ENCODE results near the gene PPP2R3A.
"Not testable (repeated sequence)": the region's sequence is repeated elsewhere in the genome, so short reads cannot be mapped to it uniquely, and the experiment has no call there.

The PPP2R3A gene, protein sequence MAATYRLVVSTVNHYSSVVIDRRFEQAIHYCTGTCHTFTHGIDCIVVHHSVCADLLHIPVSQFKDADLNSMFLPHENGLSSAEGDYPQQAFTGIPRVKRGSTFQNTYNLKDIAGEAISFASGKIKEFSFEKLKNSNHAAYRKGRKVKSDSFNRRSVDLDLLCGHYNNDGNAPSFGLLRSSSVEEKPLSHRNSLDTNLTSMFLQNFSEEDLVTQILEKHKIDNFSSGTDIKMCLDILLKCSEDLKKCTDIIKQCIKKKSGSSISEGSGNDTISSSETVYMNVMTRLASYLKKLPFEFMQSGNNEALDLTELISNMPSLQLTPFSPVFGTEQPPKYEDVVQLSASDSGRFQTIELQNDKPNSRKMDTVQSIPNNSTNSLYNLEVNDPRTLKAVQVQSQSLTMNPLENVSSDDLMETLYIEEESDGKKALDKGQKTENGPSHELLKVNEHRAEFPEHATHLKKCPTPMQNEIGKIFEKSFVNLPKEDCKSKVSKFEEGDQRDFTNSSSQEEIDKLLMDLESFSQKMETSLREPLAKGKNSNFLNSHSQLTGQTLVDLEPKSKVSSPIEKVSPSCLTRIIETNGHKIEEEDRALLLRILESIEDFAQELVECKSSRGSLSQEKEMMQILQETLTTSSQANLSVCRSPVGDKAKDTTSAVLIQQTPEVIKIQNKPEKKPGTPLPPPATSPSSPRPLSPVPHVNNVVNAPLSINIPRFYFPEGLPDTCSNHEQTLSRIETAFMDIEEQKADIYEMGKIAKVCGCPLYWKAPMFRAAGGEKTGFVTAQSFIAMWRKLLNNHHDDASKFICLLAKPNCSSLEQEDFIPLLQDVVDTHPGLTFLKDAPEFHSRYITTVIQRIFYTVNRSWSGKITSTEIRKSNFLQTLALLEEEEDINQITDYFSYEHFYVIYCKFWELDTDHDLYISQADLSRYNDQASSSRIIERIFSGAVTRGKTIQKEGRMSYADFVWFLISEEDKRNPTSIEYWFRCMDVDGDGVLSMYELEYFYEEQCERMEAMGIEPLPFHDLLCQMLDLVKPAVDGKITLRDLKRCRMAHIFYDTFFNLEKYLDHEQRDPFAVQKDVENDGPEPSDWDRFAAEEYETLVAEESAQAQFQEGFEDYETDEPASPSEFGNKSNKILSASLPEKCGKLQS (N-terminal part only)

DNA sequence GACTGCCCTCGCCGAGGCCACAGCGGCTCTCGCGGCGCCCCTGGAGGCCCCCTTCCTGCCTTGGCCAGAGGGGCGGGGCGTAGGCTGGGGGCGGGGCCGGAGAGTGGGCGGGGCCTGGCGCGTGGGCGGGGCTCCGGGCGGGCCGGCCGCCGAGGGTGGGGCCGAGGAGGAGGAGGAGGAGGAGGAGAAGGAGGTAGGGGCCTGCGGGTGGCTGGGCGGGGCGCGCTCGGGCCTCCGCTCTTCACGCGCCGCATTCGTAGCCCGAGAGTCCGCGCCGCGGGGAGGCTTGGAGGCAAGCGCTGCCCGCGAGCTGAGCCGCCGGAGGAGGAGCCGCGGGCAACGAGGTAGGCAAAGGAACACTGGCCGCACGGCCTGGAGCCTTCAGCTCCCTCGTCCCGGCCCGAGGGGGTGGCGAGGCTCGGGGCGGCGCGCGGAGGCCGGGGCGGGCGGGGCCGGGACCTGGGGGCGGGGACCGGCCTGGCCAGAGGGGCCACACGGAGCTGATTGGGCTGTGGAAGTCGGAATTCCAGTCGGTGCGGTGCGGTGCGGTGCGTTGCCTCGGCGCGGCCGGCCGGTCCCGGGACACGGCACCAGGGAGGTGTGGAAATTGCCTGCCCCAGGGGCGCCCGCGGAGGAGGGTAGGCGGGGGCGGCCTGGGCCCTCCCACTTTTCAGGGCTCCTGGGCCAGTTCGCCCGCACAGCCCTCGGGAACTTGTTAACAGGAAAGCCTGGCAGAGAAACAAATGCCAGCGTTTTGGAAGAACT lies at the start of gene PPP2R3A:
Gene PPP2R3A (plus strand): TSS at position 223 of the 765 bp plus-strand sequence. CDS start 35,771 bp downstream, outside the sequence.
- peak; percentile 40 to 80 for DNase-seq

DNA sequence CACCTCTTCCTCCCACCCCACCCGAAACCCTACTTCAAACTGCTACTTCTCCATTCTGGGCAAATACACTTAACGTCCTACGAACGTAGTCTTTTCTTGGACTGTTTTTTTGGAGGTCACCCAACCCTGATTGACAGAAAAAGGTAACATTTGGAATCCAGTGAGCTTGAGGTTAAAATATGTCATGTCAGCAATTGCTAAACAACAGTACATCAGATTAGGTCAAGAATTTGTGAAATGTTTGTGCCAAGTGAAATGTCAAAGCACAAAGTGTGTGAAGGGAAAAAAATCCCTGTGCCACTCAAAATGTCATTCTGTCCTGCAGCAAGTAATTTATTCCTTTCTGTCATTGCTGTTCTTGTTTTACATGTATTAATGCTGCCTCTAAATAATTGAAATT lies 49.2 kb upstream of the PPP2R3A start:
- DNase-seq: no peak

DNA sequence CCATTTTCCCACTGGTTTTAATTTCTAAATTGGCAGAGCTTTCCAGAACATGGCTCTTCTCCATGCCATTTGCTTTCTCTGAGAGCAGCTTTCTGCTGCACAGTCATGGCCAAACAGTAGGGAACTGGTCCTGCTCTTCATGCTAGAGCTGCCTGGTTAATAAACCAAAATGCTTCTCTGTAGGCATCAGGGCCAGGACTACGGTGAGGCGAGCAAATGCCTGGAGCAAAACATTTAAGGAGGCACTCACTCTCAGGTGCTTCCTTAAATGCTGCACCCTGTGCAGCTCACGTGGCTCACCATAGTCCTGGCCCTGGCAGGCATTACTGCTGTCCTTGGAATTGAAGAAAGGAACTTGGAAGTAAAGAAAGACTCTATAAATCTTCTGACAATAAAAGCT lies 48.5 kb upstream of the PPP2R3A start:
- DNase-seq: no peak

DNA sequence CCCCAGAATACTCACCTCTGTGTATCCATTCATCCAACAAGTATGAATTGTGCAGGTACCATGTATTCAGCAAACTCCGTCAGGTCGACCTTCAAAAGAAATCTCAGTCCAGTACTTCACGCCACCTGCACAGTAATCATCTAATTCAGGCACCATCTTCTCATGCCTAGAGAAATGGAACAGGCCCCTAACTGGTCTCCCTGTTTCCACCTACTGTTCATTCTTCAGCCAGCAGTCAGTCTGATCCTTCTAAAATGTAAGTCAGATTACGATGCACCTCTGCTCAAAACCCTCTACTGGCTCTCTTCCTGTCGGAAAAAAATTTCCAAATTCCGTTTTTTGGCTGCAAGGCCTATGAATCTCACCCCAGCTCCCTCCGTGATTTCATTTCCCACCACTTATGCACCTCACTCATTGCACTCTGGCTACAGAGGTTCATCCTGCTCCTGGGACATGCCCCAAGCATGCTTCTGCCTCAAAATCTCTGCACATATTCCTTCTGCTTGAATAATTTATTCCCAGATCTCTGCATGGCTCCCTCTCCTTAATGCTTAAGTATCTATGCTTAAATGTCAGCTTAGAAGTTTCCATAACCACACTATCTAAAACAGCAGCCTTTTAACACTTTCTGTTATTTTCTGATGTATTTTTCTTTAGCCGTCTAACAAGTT lies 47.5 kb upstream of the PPP2R3A start:
- no peak for DNase-seq

DNA sequence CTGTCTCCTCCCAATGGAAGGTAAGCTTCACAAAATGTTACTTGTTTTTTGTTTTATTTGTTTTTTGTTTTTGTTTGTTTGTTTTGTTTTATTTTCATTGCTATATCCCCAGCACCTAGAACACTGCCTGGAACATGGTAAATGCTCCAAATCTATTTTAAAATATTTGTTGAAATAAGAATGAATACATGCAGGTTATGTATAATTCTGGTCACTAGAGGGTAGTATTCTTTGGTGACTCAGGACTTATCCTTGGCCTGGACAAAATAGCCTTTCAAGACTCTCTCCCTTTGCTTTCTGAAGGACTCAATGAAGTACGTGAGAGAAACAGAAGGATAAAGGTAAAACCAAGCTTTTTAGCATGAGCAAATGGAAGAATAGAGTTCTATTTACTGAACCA lies 46.9 kb upstream of the PPP2R3A start:
- no peak for DNase-seq

DNA sequence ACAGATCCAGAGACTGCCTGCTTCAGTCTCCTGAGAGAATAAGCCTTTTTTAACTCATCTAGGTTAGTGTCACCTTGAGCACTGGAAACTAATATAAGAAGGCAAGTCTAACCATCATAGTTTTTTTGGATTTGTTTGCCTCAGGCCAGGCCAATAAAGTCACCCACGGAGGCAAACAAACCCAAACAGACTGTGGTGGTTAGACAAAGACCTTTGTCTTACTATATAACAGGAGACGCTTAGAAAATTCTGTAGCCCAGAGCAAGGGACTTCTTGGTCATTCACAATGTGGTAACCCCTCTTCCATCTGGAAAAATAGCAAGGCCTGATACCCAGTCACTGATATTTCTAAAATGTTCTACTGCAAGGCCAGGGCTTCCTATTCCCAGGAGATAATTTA lies 45.3 kb upstream of the PPP2R3A start:
- DNase-seq: no peak

DNA sequence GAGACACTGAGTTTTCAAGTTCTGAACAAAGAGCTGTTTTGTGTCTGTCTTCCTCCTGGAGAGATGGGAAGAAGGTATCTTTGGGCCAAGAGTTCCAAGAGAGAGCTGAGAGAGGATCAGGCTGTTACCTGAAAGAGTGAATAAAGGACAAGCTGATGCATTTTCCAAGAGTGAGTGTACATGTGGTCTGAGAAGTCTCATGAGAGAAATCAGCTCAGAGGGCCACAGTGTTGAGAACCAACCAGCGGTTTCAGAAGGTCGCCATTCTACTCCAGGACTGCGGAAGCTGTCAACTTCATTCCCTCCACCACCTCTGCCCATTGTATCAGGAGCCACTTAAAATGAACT lies 42.7 kb upstream of the PPP2R3A start:
- no peak for DNase-seq

DNA sequence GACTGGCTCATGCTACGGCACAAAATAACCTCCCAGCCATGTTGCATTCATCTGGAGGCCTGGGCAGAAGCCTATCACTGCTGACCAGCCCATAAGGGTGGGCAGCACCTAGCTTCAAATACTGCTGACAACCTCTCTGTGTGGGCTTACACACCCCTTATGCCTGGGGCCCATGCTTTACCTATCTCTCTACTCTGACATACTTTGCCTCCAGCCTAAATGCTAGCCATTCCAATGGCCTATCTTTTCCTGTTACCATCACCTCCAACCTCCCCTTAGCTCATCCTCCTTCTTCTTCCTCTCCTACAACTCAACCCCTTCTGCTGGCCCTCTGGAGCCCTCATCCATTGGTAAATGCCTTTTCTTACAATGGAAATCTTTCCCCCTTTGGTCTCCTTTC lies 41.0 kb upstream of the PPP2R3A start:
- no peak for DNase-seq

DNA sequence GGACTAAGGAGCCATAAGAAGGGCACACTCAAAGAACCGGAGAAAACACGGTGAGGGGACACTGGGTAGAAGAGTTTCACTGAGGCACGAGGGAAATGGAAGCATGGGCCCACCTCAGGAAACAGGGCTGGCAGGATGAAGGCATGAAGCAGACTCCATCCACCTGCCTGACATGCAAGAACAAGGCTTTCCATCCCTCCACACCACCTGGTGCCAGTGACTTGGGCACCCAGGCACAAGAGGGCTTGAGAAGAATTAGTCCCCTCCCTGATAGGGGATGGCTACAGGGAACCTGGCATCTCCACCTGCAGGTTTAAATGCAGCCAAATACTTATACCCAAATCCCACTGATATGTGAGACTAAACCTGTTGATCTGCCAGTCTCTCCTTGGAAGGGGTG lies 38.9 kb upstream of the PPP2R3A start:
- no peak for DNase-seq

DNA sequence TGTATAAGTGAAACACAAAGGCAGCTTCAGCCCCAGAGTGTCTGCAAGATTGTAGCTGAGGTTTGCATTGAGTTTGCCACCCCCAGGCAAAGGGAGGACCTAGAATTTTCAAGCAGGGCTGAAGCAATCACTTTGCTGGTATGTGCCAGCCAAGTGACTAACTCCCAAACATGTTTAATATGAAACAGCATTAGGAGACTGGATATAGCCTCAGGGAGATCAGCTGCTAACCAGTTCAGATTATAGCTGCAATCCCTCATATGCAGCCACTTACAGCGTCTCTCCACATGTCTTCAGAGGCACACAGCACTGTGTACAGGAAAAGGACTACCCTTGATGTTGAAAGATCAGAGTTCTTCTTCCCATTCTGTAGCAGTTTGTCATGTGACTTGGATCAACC lies 38.4 kb upstream of the PPP2R3A start:
- DNase-seq: no peak

DNA sequence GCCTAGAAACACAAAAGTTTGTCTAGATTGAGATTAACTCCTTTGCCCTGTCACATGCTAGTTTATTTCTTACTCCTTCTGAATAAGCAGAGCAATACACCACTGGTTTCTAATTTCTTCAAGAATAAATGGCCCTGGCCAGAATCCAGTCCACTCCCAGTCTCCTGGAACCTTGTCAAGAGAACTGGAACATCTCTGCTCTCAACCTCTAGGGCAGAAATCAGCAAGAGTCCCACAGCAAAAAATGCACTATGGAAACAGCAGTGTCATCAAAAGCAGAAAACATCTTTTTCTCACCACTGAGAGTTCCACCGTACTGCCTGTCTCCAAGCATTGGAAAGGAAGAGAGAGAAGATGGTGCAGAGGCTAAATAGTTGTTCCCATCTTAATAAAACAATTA lies 35.9 kb upstream of the PPP2R3A start:
- DNase-seq: no peak

DNA sequence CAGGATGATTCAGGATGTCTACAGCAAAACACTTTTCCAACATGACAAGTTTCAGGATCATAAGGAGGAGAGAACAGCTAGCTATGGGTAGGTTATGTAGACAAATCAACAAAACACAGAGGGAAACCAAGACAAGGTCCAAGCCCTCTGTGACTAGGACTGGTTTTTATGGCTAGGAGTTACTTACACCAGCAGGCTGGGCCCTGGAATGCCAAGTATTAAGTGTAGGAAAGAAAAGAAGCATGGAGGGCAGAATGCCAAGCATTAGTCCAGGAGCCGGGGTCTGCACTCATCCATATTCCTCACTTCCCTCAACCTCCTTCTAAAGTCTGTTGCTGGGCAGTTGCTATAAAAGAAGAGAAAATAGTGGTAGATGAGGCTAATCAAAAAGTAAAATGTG lies 35.3 kb upstream of the PPP2R3A start:
- no peak for DNase-seq

DNA sequence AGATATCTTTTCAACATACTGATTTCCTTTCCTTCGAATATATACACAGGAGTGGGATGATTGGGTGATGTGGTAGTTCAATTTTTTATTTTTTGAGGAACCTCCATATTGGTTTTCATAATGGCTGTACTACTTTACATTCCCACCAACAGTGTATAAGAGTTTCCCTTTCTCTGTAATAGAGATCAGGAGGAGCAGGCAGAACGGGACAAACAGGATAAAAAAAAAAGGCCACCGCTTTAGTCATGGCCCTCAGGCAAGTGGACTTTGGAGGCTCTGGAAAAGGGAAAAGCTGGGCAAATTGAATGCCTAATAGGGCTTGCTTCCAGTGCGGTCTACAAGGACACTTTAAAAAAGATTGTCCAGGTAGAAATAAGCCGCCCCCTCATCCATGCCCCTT lies 30.4 kb upstream of the PPP2R3A start:
- not testable (repeated sequence) for DNase-seq

DNA sequence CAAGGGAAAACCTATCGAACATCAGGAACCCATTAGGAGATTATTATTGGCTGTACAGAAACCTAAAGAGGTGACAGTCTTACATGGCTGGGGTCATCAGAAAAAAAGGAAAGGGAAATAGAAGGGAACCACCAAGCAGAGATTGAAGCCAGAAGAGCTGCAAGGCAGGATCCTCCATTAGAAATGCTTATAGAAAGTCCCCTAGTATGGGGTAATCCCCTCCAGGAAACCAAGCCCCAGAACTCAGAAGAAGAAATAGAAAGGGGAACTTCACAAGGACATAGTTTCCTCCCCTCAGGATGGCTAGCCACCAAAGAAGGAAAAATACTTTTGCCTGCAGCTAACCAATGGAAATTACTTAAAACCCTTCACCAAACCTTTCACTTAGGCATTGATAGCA lies 27.8 kb upstream of the PPP2R3A start:
- DNase-seq: not testable (repeated sequence)

DNA sequence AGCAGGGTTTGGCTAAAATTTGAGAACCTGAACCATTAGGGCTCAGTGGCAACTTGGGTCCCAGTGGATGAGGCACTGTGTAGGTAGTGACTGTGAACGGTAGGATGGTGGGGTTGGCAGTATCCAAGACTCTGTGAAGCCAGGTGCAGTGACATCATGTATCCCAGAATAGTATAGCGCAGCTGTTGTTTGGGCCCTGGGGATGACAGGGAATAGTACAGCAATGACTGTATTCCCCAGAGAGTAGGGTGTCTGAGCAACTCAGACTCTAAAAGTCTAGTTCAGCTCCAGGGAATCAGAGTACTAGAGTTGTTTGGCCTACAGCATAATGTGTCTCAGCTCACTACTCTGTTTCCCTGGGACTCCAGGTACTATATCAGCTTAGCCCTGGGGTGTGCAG lies 20.7 kb upstream of the PPP2R3A start:
- no peak for DNase-seq

DNA sequence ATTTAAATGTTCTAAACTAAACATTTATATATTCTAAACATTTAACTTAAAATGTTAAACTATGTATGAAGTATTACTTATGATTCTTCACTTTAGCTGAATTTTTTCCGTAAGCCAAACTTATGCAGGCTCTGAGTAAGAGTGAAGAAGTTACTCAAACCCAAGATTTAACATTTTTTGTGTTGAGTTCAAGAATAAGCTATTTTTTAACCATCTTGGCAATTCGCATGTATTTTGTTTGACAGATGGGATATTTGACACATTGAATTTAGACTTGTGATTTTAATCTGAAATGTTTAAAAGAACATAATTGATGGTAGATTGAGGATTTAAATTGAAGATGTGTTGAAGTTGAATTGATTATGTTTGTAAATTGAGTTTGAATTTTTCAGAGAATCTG lies 14.6 kb upstream of the PPP2R3A start:
- no peak for DNase-seq

DNA sequence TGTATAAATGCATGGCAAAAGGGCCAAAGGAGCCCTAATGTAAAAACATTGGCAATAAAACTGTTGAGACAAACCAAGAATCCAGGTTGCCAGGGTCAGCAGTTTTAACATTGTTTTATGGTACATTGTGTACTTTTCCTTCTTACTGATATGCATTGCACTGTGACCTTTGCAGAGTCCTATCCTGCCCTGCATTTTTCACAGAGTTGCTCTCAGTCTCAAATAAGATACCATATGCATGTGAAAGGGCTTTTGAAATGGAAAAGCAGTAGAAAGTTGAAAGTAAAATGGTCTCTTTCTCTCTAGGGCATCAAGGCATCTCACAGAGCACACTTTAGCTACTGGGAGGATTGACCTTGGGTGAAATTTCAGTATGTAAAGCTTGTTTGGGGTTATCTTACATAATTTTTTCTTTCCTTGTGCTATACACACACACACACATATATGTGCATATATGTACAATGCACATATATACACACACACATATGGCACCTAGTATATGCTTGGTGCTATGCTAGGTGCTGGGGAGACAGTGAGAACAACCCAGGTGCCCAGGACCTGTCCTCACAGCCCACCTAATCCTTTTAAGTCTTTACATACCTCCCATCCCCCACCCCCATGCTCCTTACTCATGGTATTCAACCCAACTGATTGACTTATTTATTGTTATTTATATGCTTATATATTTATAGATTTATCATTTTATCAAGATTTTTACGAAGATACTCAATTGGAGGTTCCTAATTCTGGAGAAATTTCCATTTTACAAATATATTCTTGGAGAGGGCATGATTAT lies 1.2 kb upstream of the PPP2R3A start:
- no peak for DNase-seq

DNA sequence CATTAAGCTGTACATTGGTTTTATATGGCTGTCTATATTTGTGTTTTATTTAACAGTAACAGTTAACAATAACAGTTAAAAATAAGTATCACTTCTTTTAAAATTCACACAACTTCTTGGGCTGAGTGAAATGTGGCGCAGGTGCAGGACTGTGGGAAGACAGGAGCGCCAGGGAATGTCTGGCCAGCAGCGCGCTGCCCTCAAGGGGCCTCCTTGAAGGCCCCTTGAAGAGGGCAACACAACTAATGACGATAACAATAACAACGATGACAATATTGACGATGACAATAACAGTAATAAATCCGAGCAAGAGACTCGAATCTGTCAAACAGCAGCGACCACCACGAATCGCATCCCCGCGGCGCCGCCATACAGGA lies 411 bp upstream of the PPP2R3A start:
- no peak for DNase-seq

DNA sequence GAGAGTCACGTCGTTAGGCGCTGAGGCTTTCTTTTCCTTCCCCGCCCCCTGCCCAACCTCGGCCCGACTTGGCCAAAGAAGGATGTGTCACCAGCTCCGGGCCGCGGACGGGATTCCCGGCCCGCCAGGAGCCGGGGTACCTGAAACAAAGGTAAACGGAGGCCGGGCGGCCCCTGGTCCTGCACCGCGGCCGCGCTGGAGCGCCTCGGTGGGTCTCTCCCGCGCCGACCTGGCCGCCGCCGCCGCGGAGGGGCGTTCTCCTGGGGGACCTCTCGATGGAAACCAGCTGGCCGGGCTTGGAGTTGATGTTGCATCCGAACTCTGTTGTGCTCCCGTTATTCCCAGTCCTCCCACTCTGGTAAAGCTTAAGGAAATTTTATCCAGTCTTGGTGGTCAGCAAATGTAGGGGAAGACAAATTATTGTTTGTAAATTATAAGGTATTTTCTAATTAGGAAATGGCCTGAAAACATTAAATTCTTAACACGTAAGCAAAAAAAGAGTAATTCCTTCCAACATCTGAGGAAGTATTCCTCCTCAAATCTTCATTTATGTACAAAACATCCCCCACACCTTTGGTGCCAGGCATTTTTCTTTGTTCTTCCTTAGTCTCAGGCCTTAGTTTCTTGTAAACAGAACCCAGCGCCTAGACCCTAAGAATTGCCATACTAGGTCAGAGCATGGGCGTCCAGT lies 888 bp downstream of the PPP2R3A start:
- DNase-seq: no peak

DNA sequence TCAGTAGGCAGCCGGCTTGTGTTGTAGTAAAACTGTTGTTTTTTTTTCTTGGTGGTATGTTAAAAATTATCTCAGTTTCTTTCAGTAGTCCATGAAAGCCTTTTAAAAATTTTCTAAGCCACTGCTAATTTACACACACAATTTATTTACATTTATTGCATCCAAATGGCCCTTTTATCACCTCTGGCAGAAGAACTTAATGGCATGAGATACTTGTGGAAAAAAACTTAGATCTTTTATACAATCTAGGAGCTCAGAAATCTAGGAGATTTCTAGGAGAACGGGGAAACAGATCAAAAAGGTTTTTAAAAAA lies 1.4 kb downstream of the PPP2R3A start:
- no peak for DNase-seq

DNA sequence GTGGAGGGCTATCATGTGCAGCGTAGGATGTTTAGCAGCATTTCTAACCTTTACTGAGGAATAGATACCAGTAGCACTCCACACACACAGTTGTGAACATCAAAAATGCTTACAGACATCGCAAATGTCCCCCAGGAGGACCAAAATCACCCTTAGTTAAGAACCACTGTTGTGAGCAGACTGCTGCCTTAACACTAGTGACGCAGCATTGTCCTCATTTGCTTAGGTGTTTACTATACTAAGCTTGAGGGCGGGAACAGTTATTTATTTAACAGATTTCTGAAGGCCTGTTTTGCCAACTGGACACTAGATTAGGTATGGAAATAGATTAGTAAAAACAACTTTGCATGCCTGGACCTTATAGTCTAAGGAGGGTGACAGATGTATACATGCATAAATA lies 2.3 kb downstream of the PPP2R3A start:
- DNase-seq: no peak

Measured in NCI-H446 (cell line).